OCI-LY3 (cell line): ENCODE data around the gene C2orf72.

Source experiments
- EZH2phosphoT487 ChIP-seq: fragments of 200-600 bp; shearing (Covaris generic); IDR thresholded peaks from 2 replicates; pipeline ENCODE4 v1.6.1; 2018; ENCODE audit warnings: antibody characterized with exemption, mixed run types, low read depth
- TF ChIP-seq, protein P1 (sequence below): fragments of 200-600, 300-600 bp; sonication (generic); IDR thresholded peaks from 2 replicates; pipeline ENCODE4 v1.5.1; 2014; ENCODE audit warnings: antibody characterized with exemption, low read length, low read depth

DNA sequence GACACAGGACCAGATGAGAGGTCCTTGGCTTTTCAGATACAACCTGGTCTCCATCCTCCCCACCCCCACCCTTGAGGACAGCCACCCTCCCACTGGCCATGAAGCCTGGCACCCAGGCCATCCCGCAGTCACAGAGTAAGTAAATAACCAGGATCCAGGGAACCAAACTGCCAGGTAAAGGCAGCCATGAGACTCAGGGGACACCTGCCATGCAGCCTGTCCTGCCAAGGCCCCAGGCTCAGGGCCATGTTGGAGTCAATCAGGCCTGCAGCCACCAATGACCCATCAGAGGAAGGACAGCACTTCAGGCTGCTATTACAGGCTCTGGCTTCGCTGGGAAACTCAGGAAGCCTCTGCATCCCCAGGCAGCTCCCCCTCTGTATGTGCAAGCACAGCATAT is 25.8 kb upstream of the C2orf72 start:
- TF ChIP-seq, protein P1, sequence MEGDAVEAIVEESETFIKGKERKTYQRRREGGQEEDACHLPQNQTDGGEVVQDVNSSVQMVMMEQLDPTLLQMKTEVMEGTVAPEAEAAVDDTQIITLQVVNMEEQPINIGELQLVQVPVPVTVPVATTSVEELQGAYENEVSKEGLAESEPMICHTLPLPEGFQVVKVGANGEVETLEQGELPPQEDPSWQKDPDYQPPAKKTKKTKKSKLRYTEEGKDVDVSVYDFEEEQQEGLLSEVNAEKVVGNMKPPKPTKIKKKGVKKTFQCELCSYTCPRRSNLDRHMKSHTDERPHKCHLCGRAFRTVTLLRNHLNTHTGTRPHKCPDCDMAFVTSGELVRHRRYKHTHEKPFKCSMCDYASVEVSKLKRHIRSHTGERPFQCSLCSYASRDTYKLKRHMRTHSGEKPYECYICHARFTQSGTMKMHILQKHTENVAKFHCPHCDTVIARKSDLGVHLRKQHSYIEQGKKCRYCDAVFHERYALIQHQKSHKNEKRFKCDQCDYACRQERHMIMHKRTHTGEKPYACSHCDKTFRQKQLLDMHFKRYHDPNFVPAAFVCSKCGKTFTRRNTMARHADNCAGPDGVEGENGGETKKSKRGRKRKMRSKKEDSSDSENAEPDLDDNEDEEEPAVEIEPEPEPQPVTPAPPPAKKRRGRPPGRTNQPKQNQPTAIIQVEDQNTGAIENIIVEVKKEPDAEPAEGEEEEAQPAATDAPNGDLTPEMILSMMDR, result no peak
- no peak for TF ChIP-seq EZH2phosphoT487
